Skeletal muscle cell (primary cell): Measurements from ENCODE around the gene DNAH17.

Source experiments
- DNase-seq: peaks from one replicate; pipeline ENCODE4 v3.0.0-alpha.2; 2010; ENCODE audit warnings: low read depth
- H3K4me3 ChIP-seq: 2 replicates; pipeline ENCODE4 v1.5.1; 2011; ENCODE audit warnings: low read depth, mild to moderate bottlenecking, control low read depth, low read length, moderate library complexity

The DNAH17 gene

DNA sequence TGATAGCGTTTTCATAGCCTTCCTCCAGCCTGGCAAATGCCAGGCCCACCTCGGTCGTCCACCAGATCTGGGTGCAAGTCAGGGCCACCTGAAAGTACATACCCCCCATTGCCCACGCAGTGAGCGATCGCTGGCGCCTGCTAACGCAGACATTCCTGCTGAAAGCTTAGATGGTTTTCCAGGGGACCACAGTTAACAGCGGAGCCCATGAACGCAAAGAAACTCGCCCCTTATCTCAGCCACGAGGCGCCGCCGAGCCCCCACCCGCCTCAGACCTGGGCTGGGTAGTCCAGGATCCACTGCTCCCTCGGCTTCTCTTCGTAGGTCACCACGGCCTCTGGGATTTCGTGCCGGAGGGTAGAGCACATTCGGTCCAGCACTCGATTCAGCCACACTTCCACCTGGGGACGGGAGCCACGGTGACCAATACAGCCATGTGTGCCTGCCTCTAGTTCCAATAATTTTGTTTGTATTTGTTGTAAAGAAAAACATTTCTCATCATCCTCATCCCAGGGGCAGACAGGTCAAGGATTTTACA lies 74.5 kb downstream of the DNAH17 start:
- H3K4me3 ChIP-seq, result no peak overlapping the region
- no peak for DNase-seq

DNA sequence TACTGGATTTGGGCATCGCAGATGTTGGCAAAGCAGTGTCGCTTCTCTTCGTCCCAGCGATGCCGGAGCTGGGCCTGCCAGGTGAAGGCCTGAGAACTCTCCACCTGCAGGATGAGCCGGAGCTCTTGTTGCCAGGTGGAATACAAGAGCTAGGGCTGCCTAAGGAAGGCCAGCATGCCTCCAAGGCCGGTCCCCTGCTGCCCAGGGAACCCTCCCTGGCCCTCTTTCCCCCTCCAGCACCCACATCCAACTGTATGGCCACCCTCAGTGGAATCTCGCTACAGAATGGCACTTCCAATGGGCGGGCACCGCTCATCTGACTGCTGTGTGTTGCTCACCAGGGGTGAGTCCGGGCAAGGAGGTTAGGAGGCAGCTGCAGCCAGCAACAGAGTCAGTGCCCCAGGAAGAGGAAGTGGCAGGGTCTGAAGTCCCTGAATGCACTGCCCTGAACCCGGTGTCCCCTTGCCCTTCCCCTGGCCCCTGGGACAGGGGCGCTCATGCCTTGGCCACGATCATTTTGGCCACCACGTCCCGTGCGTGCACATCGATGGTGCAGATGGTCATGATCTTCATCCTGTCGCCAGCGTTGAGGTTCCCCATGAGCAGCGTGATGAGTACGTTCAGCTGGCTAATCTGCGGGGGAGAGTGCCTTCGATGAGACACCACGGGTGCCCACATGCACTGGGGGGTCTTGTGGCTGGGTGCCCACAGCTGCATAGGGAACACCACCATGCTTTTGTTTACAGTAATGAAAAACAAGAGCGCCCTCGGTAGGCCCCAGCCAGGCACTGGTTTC lies 75.8 kb downstream of the DNAH17 start:
- no peak overlapping the region for H3K4me3 ChIP-seq
- no peak for DNase-seq

DNA sequence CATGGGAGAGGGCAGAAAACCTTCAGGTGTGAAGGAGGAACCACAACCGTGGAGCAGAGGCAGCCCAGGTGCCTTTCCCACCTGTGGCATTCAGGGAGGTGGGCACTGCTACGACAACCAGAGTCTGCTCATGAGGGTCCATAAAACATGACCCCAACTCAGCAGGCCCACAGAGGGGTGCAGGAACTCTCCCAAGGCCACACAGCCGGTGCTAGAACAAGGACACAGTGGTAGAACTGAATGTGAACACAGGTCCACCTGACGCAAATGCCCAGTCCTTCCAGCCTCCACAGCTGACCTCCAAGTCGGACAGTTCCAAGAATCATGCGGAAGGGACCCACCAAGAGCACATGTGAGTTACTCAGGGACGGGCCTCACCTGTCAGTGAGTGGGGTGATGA lies 76.4 kb downstream of the DNAH17 start:
- no peak overlapping the region for H3K4me3 ChIP-seq
- DNase-seq, result no peak

DNA sequence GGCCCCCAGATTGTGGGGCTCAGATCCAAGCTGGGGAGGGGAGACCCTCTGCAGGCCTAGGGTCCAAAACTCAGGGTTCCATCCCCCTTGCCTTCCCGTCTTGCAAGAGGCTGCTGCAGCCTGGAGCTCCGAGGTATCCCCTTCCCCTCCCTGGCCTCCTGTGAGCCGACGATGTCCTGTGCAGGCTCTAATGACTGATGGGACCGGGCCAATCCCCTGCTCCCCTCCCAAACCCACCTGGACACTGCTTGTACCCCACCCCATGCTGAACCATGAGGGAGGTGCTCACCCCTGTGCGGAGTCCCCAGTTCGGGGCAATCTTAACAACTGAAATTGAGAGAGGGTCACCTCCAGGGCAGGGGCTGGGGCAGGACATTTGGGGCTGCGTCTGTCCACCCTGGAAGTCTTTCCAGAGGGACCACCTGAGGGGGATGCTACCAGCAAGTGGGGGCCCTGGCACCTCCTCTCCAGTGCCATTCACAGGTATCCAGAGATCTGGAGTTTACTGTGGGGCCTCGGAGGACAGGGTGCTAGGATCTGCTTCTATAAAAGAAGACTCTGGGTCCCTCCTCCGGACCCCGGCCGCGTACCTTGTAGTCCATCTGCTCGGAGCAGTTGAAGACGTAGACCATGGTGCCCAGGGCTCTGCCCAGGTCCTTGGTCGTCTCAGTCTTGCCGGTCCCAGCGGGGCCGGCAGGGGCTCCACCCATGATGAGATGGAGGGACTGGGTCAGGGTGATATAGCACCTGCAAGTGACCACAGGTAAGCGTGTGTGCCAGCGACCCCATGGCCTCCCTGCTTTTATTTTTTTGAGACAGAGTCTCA lies 77.3 kb downstream of the DNAH17 start:
- no peak overlapping the region for H3K4me3 ChIP-seq
- DNase-seq, result no peak

DNA sequence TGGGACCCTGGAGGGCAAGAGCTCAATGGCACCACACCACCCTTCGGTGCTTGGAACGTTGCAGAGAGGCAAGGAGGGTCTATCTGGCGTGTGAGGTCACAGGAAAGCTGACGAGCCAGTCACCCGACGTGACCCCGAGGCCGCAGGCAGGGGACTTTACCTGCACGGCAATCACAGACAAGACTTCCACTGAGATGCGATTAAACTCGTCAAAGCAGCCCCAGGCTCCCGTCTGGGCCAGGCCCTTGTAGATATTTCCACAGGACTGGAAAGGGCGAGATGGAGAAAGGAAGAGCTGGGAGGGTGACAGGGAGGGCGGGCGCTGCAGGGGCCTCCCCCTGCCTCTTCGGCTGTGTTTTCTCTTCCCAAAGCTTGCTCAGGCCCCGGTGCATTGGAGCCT lies 78.3 kb downstream of the DNAH17 start:
- no peak overlapping the region for H3K4me3 ChIP-seq
- no peak for DNase-seq

DNA sequence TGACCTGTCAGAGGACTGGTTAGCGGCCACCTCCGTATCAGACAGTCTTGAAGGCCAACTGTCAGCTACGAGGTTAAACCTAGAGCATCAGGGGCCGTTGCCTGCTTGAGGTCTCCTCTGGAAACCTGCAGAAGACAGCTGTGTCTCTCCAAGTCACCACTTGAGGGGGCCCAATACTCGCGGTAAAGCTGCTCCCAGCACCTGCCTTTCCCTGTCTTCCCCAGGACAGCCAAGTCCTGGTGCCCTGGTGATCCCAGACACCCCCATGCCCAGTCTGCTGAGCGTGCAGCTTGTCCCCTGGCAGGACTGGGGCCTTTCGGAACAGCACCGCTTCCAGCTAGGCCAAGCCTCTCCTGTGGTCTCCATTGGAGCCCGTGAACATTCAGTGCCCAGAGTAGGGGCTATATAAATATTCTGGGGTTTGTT lies 80.1 kb downstream of the DNAH17 start:
- H3K4me3 ChIP-seq, result no peak overlapping the region
- DNase-seq, result peak; percentile 37

DNA sequence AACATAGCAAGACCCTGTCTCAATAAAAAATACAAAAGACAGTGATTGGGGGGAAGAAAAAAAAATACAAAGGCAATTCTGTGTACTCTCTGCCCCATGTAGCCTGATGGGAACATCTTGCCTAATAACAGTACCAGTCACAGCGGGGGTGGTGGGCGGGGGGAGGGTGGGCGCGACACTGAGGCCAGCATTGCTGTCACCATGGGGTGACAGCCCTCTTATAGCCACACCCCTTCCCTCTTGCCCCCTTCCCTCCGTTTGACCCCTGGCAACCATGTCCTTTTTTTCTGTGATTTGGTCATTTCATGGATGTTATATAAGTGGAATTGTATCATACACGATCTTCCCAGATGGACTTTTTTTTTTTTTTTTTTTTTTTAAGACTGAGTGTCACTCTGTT lies 80.9 kb downstream of the DNAH17 start:
- no peak overlapping the region for H3K4me3 ChIP-seq
- DNase-seq, result no peak

DNA sequence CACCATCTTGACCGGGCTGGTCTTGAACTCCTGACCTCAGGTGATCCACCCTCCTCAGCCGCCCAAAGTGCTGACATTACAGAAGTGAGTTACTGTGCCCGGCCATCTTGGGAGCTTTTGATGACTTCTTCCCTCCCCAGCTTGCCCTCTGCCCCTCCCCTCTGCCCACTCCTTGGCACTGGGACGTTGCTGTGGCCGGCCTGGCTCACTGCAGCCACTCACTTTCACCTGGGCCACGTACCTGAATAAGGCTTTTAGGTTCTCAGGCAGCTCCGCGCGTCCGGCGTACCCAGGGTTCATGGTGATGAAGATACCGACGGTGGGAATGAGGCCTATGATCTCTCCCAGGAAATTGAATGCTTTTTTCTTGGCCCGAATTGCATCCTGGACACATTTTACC lies 81.6 kb downstream of the DNAH17 start:
- no peak overlapping the region for H3K4me3 ChIP-seq
- no peak for DNase-seq

DNA sequence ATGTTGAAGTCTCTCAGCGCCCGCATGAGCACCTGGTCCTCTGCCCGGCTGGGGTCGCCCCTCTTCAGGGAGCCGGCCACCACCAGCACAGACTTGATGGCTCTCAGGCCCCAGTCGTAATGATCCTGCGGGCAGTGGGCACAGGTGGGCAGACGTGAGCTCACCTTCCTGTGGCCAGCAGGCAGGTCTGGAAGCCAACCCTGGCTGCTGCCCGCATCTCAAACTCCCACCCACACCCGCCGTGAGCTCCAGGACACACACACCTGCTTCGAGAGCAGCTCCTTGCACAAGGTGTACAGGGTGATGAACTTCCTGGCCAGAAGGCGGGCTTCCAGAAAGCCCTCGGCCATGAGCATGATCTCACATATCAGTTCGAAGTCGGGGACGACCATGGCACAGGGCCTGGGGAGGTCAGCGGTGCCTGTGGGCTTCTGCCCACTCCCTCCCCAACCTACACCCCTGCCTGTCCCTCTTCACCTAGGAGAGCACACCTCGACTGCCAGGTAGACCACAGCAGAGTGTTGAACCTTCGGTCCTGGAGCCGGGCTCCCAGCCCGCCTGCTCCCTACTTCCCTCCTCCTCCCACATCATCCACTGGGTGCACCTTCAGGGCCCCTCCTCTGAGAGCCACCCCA lies 82.4 kb downstream of the DNAH17 start:
- no peak overlapping the region for H3K4me3 ChIP-seq
- DNase-seq, result no peak

- DNase-seq, result no peak
- no peak overlapping the region for H3K4me3 ChIP-seq
Measured at GRCh38 chr17:78493853-78494695, 83.1 kb downstream of the DNAH17 start.

DNA sequence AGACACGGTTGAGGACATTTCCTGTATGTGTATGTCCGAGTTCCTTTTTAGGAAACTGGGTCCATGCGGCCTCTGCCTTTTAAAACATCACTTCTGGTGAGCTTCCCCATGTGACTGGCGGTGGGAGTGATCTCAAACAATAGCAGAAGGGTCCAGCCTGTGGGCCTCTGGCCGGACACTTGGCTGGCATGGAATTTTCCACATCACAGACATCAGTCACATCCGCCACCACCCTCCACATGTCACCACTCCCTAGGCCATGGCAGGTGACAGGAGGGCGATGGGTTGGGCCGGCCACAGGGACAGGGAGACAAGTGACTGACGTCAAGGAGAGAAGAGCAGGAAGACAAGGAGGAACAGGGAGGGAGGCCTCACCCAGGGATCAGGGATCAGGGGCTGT lies 83.7 kb downstream of the DNAH17 start:
- no peak overlapping the region for H3K4me3 ChIP-seq
- DNase-seq, result no peak

GRCh38 chr17:78492116-78492799 lies 84.9 kb downstream of the DNAH17 start:
- no peak overlapping the region for H3K4me3 ChIP-seq
- no peak for DNase-seq

DNA sequence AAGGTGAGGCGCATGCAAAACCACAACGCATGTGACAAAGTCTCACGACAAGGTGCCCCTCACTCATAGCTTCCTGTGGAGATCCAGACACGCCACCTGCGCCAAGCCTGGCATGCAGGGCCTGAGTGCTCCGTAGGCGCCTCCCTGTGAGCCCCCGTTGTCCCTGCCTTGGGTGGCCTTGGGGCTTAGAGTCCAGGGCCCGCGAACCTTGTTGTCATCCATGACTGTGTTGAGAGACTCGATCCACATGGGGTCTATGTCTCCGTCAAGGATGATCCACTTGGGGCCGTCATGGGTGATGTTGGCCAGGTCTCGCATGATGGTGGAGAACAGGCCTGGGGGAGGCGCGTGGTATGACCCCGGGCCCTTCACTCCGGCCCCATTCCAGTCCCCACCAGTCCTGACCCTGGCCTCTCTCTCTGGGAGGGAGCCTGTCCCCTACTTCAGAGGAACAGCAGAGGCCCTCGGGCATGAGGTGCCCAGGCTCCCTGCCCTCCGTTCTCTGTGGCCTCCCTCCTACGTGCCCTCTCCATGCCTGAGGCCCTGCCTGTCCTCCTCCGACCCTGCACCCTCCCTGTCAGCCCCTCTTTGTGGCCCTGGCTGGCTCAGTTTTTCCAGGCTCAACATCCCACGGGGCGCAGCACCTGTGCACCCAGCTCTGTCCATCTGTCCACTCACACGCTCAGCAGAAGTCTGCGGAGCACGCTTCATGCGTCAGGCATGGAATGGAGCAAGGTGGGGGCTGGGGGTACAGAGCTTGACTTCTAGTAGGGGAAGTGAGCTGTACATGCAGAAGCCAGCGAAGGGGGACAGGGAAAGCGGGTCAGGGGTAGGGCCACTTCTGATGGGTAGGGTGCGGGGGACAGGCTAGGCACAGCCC lies 85.7 kb downstream of the DNAH17 start:
- no peak overlapping the region for H3K4me3 ChIP-seq
- DNase-seq, result no peak

DNA sequence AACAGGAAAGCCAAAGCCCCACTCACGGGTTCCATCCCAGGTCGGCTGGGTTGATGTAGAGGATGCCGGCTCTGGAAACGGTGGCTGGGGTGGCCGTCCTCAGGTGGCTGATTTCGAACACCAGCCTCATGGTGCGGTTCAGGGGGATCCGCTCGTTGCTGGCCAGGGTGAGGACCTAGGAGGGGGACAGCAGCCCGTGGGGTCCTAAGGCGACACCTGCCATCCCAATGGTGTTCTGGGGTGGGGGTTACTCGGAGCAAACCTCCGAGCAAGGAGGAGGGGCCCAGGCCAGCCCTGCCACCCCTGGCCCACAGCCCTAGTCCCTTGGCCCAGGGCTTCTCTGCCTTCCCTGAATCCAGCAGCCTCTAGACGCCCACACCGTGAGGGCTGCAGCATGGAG lies 86.5 kb downstream of the DNAH17 start:
- DNase-seq, result no peak
- H3K4me3 ChIP-seq, result no peak overlapping the region

DNA sequence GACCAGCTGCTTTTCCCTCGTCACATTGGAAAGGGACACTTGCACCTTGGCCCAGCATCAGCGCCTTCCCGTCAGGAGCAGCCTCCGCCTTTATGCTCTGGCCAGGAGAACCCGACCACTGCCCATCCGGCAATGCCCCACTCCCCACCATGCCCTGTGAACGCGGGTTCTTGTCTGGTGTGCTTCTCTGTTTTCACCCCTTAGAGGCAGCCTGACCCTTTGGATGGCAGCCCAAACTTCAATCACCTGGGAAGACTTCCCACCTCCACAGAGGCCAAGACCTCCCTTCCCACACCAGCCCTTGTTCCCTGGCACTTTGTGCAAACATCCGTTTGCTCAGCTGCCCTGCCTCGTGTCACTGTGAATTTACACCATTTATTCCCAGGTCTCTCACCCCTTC lies 87.0 kb downstream of the DNAH17 start:
- no peak for DNase-seq

GRCh38 chr17:78488867-78489634 lies 88.1 kb downstream of the DNAH17 start:
- DNase-seq, result no peak
- H3K4me3 ChIP-seq, result no peak overlapping the region

More for the DNA sequence above, 87.0 kb downstream of the DNAH17 start:
- H3K4me3 ChIP-seq, result no peak overlapping the region

- no peak overlapping the region for H3K4me3 ChIP-seq
- DNase-seq, result no peak
Measured at GRCh38 chr17:78488156-78488555, 89.0 kb downstream of the DNAH17 start.
